CD4-positive, alpha-beta T cell treated with Interferon gamma for 1 hour (primary cell): ENCODE results near the gene PLEKHA5.

Experiments used
- DNase-seq: peaks from one replicate; pipeline ENCODE4 v3.0.0-alpha.2; 2020

PLEKHA5 gene

GRCh38 chr12:19130224-19131024 is 891 bp downstream of the PLEKHA5 start:
- DNase-seq = no peak

DNA sequence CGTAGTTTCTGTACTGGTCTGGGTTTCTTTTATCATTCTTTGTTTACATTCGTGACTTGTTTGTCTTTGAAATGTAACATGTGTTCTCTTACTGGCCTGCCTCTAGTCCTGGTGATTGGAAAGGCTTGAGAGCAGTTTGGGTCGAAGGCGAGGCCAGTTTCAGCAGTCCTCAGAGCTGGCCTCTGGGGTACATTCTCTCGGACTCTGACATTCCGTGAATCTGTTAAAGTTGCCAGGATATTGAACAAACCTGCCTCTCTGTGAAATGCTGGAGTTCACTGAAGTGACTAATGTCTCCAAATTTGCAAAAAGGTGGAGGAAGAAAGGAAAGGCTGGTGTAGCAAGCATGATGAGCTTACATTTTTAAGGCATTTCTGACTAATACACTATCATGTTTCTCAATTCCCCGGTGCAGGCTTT is 1.5 kb downstream of the PLEKHA5 start:
- no peak for DNase-seq

DNA sequence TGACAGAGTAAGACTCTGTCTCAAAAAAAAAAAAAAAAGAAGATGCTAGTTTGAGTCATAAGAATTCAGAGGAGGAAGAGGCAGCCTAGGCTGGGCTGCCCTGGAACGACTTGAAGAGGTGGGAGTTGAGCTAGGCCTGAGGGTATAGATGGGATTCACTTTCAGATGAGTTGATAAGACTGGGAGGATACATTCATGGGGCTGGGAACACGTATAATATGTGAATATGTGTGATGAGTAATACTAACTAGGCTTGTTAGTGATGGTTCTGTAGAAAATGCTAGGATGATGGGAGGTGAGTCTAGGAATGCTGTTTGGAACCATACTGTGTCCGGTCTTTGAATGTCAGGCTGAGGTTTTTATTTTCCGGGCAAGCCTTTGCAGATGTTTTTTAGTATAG is 9.0 kb downstream of the PLEKHA5 start:
- no peak for DNase-seq

- DNase-seq = no peak
Observed at GRCh38 chr12:19138956-19139355, 9.4 kb downstream of the PLEKHA5 start.

DNA sequence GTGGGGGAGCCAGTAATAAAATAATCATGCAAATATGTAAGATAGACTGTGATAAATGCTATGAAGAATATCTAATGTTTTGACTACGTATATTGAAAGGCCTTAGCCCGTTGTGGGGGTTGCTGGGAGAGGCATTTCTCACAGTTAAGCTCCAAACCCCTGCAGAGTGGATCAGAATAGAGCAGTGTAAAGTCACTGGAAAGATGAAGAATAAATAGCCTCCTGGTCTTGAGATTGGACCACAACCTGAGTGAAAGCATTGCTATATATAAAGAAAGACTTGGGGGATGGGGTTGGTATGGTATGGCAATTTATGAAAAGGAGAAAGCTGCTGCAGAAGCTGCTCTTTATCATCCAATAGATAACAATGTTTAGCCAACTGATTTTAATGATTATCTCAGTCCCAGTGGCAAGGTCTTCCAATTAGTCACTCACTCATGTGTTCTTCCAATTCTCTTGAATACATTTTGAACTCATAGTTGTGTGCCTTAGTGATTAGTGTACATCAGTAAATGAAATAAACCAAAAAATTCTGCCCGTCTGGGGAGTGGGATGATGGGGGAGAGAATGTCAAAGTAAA is 10.2 kb downstream of the PLEKHA5 start:
- DNase-seq = no peak

GRCh38 chr12:19140381-19141236 is 11.1 kb downstream of the PLEKHA5 start:
- no peak for DNase-seq

DNA sequence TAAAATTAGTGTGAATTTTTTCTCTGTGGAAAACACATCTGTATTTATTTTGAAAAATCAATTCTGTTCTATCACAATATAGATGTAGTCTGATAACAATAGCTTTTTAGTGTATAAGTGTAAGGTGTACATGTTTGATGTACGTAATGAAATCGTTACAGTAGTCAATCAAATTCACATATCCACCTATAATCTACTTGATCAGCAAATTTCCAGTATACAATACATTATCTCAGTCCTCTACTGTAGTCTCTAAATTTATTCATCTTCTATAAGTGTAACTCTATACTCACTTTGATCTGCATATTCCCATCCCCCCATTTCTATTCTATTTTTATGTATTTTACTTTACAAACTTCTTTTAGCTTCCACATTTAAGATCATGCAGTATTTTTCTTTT is 13.0 kb downstream of the PLEKHA5 start:
- DNase-seq = no peak

GRCh38 chr12:19144287-19144686 is 14.8 kb downstream of the PLEKHA5 start:
- no peak for DNase-seq

- no peak for DNase-seq
Observed at GRCh38 chr12:19144985-19145384, 15.5 kb downstream of the PLEKHA5 start.

- no peak for DNase-seq
Observed at GRCh38 chr12:19148860-19149259, 19.3 kb downstream of the PLEKHA5 start.

GRCh38 chr12:19150273-19150900 is 20.9 kb downstream of the PLEKHA5 start:
- DNase-seq = no peak

GRCh38 chr12:19151298-19151697 is 21.8 kb downstream of the PLEKHA5 start:
- DNase-seq = no peak

GRCh38 chr12:19153396-19153795 is 23.9 kb downstream of the PLEKHA5 start:
- no peak for DNase-seq

GRCh38 chr12:19154686-19155085 is 25.2 kb downstream of the PLEKHA5 start:
- no peak for DNase-seq

- DNase-seq = no peak
Observed at GRCh38 chr12:19155981-19156734, 26.6 kb downstream of the PLEKHA5 start.

GRCh38 chr12:19158923-19159322 is 29.4 kb downstream of the PLEKHA5 start:
- DNase-seq = no peak

GRCh38 chr12:19161216-19161615 is 31.7 kb downstream of the PLEKHA5 start:
- no peak for DNase-seq

GRCh38 chr12:19165451-19165850 is 35.9 kb downstream of the PLEKHA5 start:
- DNase-seq = no peak

GRCh38 chr12:19166387-19166786 is 36.9 kb downstream of the PLEKHA5 start:
- DNase-seq = no peak

DNA sequence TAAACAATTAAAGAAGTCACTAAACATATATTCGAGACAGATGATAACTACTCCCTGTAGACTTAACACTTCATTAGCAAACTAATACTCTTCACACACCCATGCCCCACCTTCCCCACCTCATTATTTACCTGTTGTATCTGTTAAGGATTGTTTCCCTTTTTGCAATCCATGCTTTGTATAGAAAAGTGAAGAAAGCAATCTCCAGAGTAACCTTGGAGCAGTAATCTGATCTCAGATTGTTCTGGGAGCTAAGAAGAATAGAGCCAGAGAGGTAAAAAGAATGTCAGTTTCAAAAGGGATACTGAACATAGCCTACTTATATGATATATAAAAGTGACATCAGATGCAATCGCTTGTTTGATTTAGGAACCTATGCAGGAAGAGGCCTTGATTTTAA is 37.4 kb downstream of the PLEKHA5 start:
- no peak for DNase-seq

- DNase-seq = no peak
Observed at GRCh38 chr12:19167708-19168107, 38.2 kb downstream of the PLEKHA5 start.

DNA sequence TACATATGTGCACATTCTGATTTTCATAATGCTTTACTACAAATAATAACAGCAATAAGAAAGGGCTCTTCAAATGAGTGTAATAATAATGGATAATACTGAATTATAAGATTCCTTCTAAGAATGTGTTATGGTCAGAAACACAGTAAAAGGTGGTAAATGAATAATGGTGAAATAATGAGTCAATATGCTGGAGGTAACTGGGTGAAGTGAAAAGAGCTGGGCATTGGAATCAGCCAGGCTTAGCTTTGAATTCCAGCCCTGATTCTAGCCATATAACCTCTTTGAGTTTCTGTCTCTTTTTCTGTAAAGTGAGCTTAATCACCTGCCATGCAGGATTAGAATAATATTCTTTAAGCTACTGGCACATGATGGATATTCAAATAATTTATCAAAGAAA is 39.1 kb downstream of the PLEKHA5 start:
- DNase-seq = no peak

- no peak for DNase-seq
Observed at GRCh38 chr12:19169222-19169621, 39.7 kb downstream of the PLEKHA5 start.
